ENCODE measurements around the gene LTBP1. TPM values are rescaled to one million over a fixed set of nuclear protein-coding genes. Genes with fewer than 3 reads are reported as not detected.

Gene LTBP1
- total RNA-seq, 4 donors from 2014 or later, result 5.1 to 12.9 (median 10.7) TPM

DNA sequence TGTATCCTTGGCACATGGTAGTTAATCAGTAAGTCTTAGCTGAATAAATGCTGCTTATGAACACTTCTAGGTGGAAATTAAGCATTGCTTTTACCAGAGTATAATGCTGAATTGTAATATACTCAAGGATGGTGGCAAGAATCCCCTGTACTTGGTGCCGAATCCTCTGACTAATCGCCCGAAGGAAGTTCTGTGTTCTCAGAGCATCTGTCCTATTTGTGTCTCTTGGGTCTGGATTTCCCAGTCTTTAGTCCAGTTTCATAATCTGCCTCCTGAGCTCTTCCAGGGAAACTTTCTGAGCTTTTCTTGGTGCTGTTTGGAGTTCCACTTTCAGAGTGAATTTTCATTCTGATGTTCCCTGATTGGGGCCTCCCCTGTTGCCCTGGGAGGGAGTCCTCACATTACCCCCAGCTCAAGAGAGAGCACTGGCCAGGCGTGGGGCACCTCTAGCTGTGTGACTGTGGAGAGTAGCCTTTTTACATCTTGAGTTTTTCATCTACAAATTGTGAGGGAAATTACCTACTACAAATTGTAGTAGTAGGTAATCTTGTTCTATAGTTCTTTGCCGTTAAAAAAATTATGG lies 144.9 kb downstream of the LTBP1 start:
- TF ChIP-seq, protein P1, sequence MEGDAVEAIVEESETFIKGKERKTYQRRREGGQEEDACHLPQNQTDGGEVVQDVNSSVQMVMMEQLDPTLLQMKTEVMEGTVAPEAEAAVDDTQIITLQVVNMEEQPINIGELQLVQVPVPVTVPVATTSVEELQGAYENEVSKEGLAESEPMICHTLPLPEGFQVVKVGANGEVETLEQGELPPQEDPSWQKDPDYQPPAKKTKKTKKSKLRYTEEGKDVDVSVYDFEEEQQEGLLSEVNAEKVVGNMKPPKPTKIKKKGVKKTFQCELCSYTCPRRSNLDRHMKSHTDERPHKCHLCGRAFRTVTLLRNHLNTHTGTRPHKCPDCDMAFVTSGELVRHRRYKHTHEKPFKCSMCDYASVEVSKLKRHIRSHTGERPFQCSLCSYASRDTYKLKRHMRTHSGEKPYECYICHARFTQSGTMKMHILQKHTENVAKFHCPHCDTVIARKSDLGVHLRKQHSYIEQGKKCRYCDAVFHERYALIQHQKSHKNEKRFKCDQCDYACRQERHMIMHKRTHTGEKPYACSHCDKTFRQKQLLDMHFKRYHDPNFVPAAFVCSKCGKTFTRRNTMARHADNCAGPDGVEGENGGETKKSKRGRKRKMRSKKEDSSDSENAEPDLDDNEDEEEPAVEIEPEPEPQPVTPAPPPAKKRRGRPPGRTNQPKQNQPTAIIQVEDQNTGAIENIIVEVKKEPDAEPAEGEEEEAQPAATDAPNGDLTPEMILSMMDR (IDR thresholded peaks at IDR 0.05), result no peak
- TF ChIP-seq POLR2A (IDR thresholded peaks at IDR 0.05), result no peak
- no peak for DNase-seq

DNA sequence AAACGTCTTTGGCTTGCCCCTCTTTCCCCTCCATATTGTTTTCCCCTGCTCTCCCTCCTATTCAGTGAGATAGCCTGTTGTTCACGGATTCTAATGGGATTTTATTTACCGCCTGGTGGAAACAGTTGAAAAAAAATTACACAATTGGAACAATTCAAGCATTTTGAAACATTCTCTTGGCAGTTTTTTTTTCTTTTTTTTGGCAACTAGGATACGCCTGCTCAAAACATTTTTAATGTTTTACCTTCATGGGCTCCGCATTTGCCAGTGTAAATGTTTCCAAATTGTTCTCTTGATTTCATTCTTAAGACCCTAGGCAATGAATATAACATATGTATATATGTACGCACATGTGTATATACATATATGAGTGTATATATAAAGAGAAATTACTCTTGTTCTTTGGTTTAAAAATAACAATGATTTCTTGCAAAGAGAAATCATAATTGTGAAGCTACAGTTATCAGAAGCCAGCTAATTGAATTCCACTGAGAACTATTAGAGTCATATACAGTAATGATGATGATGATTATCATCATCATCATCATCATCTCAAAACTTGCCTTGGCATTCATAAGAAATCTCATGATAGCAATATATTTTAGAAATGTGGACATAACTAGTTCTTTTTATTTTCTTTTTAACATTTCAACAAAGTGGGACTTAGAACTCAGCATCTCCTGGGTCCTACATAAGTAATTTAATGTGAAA lies 146.7 kb downstream of the LTBP1 start:
- Histone ChIP-seq H3K27me3 (no peaks in the 10 kb centered on the region), H3K27ac (no peak overlapping the region), H3K9me3 (no peaks in the 10 kb centered on the region), H3K4me1 (no peaks in the 10 kb centered on the region), H3K4me3 (replicated peaks in 1 of 3) (no peak overlapping the region), H3K36me3 (no peaks in the 10 kb centered on the region)
- WGBS, 2 donors, result 78 to 86% methylated on average over 6 of the region's 6 CpGs
- DNase-seq, result no peak
- intact Hi-C loops (cut with DNase I), result no loop called here
- TF ChIP-seq POLR2A (IDR thresholded peaks at IDR 0.05), result no peak
- TF ChIP-seq, protein P1 (IDR thresholded peaks at IDR 0.05), result no peak

More for the DNA sequence above, 144.9 kb downstream of the LTBP1 start:
- Histone ChIP-seq H3K36me3 (no peaks in the 10 kb centered on the region), H3K9me3 (no peaks in the 10 kb centered on the region), H3K27me3 (no peaks in the 10 kb centered on the region), H3K4me1 (no peaks in the 10 kb centered on the region), H3K27ac (no peak overlapping the region), H3K4me3 (replicated peaks in 1 of 3) (no peak overlapping the region)
- intact Hi-C loops (cut with DNase I), result no loop called here
- 78 to 84% methylated on average over 5 of the region's 5 CpGs for WGBS, 2 donors

DNA sequence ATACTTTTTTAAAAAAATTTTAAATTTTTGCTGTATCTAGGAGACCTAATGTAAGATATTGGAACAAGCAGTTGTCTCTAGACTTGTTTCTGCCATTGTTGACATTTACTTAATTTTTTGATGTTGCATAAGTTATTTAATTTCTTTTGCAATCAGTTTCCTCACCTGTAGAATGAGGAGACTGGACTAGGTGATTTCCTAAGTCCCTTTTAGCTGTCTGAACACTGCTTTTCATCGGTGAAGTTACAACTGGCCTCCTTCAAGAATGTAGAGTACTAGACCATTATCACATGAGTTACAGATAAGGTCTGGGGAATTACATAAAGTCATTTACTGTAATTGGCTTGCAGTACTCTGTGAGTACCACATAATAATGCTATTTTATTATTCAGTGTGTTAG lies 147.6 kb downstream of the LTBP1 start:
- TF ChIP-seq, protein P1 (IDR thresholded peaks at IDR 0.05), result no peak
- TF ChIP-seq POLR2A (IDR thresholded peaks at IDR 0.05), result no peak
- intact Hi-C loops (cut with DNase I), result no loop called here
- no peak for DNase-seq
- Histone ChIP-seq H3K9me3 (no peaks in the 10 kb centered on the region), H3K27me3 (no peaks in the 10 kb centered on the region), H3K27ac (no peak overlapping the region), H3K4me1 (no peaks in the 10 kb centered on the region), H3K4me3 (replicated peaks in 1 of 3) (no peak overlapping the region), H3K36me3 (no peaks in the 10 kb centered on the region)
- 63 to 84% methylated on average over 1 of the region's 1 CpG for WGBS, 2 donors

DNA sequence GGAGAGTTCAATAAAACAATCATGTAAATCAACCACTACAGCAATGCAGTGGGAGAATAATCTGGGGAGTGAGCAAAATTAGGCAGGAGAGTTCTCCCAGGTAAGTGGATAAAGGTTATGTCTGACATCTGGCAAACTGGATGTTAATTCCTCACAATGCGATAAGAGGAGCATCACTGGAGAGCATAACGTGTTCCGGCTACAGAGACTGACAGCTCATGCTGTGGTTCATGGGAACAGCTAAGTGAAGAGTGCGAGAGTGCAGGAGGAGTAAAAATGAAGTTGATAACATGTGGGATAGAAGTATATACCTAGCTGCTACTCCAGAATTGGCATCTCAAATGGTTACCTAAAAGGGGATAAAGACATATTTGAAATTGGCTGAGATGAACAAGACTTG lies 153.2 kb downstream of the LTBP1 start:
- Histone ChIP-seq H3K9me3 (no peaks in the 10 kb centered on the region), H3K27me3 (no peaks in the 10 kb centered on the region), H3K36me3 (no peaks in the 10 kb centered on the region), H3K4me1 (no peaks in the 10 kb centered on the region), H3K27ac (no peak overlapping the region), H3K4me3 (replicated peaks in 1 of 3) (no peak overlapping the region)
- no peak for TF ChIP-seq POLR2A (IDR thresholded peaks at IDR 0.05)
- TF ChIP-seq, protein P1 (IDR thresholded peaks at IDR 0.05), result no peak
- no peak for DNase-seq
- WGBS, 2 donors, result 94 to 98% methylated on average over 4 of the region's 4 CpGs
- intact Hi-C loops (cut with DNase I), result no loop called here

DNA sequence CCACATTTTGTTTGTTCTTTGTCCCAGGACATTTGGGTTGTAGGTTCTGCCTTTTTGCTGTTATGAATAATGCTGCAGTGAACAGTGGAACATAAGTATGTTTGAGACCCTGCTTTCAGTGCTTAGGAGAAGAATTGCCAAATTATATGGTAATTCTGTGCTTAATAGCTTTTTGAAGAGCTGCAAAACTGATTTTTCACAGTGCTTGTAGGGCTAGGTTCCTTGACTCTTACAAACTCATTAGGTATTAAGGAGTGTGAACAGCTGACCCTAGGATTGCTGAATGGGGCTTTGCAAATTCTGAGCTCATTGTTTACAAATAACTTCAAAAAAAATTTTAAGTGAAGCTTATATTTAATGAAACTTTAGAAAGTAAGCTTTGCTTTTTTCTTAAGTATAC lies 154.2 kb downstream of the LTBP1 start:
- Histone ChIP-seq H3K27ac (no peak overlapping the region), H3K4me1 (no peaks in the 10 kb centered on the region), H3K36me3 (no peaks in the 10 kb centered on the region), H3K4me3 (replicated peaks in 1 of 3) (no peak overlapping the region), H3K9me3 (no peaks in the 10 kb centered on the region), H3K27me3 (no peaks in the 10 kb centered on the region)
- no peak for DNase-seq
- intact Hi-C loops (cut with DNase I), result no loop called here
- TF ChIP-seq, protein P1 (IDR thresholded peaks at IDR 0.05), result no peak
- no peak for TF ChIP-seq POLR2A (IDR thresholded peaks at IDR 0.05)
